HG03520 (cell line): ENCODE data around the gene ZNF77.
"Not testable (repeated sequence)": the region's sequence is repeated elsewhere in the genome, so short reads cannot be mapped to it uniquely, and the experiment has no call there.

Experiments used
- ATAC-seq: cut with Tn5 transposase; IDR thresholded peaks from one replicate; pipeline ENCODE4 v1.9.1; 2021; ENCODE audit warnings: mild to moderate bottlenecking, moderate library complexity; ENCODE audit not compliant: unreplicated experiment

ZNF77 gene

GRCh38 chr19:2944775-2945574 is at the start of gene ZNF77:
Gene ZNF77, minus strand, starts transcription at chr19:2944971. Its CDS starts 131 bp downstream, at chr19:2944840.
- ATAC-seq = peak; percentile 96

- no peak for ATAC-seq
Measured at GRCh38 chr19:2993579-2993978, 48.8 kb upstream of the ZNF77 start.

DNA sequence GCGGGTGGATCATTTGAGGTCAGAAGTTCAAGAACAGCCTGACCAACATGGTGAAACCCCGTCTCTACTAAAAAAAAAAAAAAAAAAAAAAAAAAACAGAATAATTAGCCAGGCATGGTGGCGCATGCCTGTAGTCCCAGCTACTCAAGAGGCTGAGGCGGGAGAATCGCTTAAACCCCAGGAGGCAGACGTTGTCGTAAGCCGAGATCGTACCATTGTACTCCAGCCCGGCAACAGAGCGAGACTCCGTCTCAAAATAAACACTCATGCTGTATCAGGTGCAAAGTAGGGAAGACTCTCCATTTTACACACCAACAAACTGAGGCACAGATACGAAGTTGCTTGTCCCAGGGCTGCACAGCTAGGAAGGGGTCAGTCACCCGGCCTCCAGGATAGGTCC is 48.2 kb upstream of the ZNF77 start:
- ATAC-seq = no peak

DNA sequence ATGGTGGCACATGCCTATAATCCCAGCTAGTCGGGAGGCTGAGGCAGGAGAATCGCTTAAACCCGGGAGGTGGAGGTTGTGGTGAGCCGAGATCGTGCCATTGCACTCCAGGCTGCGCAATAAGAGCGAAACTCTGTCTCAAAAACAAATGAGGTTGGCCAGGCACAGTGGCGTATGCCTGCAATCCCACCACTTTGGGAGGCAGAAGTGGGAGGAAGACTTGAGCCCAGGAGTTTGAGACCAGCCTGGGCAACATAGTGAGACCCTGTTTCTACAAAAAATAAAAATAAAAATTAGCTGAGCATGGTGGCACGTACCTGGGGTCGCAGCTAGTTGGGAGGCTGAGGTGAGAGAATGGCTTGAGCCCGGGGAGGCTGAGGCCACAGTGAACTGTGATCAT is 47.6 kb upstream of the ZNF77 start:
- ATAC-seq = not testable (repeated sequence)

- no peak for ATAC-seq
Measured at GRCh38 chr19:2989236-2989946, 44.6 kb upstream of the ZNF77 start.

- no peak for ATAC-seq
Measured at GRCh38 chr19:2988568-2988967, 43.8 kb upstream of the ZNF77 start.

GRCh38 chr19:2987797-2988196 is 43.0 kb upstream of the ZNF77 start:
- no peak for ATAC-seq

- ATAC-seq = no peak
Measured at GRCh38 chr19:2986951-2987524, 42.3 kb upstream of the ZNF77 start.

DNA sequence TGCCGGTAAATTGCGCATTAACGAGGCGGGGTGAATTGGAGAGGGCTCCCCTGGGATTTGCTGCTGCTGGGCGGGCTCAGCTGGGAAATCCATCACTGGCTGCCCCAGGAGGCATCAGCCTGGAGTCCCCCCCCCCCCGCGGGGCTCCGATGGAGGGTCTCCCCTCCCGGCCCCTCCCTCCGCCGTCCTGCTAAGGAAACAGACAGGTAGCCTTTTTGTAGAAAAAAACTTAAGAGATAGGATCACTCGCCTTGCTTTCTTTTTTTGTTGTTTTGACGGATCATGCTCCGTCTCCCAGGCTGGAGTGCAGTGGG is 39.4 kb upstream of the ZNF77 start:
- ATAC-seq = no peak

- ATAC-seq = no peak
Measured at GRCh38 chr19:2983351-2984214, 38.8 kb upstream of the ZNF77 start.

- ATAC-seq = no peak
Measured at GRCh38 chr19:2982983-2983350, 38.2 kb upstream of the ZNF77 start.

DNA sequence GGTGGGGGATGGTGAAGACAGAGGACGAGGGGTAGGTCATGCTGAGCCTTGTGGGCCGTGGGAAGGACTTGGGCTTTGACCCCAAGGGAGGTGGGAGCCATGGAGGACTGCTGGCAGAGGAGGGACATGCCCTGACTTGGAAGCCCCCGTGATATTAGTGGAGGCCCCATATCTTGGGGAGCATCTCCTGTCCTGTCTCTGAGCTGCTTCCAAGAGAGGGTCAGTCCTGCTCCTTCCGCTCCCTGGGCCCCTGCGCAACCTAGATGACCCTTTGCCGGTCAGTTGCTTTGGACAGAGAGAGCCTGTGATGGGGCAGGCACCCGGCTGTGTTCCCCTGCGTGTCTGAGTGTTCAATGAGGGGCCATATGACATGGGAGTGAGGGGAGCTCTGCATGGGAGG is 37.8 kb upstream of the ZNF77 start:
- no peak for ATAC-seq

GRCh38 chr19:2981898-2982297 is 37.1 kb upstream of the ZNF77 start:
- ATAC-seq = no peak

GRCh38 chr19:2978772-2979171 is 34.0 kb upstream of the ZNF77 start:
- ATAC-seq = no peak

DNA sequence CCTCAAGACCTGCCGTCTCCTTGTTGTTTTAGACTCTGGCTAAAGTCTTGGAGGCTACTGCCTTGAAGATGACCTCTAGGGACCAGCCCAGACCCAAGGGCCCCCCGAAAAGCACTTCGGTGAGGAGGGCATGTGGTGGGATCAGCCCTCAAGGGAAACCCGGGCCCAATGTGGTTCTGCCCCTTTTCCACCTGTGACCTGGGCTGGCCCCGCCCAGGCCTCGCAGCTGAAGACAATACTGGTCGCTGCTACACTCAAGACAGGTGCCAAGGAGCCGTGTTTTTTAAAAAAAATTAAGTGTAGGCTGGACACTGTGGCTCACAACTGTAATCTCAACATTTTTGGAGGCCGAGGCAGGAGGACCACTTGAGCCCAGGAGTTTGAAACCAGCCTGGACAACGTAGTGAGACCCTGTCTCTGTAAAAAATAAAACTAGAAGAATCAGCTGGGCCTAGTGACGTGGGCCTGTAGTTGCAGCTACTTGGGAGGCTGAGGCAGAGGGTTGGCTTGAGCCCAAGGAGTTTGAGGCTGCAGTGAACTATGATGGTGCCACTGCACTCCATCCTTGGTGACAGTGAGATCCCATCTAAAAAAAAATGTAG is 33.5 kb upstream of the ZNF77 start:
- no peak for ATAC-seq

- no peak for ATAC-seq
Measured at GRCh38 chr19:2977746-2978138, 33.0 kb upstream of the ZNF77 start.

GRCh38 chr19:2977001-2977745 is 32.4 kb upstream of the ZNF77 start, which contains the start of gene TLE6:
Gene TLE6, plus strand, starts transcription at chr19:2977564. Its CDS starts 670 bp downstream, at chr19:2978234.
- ATAC-seq = peak; percentile 94

DNA sequence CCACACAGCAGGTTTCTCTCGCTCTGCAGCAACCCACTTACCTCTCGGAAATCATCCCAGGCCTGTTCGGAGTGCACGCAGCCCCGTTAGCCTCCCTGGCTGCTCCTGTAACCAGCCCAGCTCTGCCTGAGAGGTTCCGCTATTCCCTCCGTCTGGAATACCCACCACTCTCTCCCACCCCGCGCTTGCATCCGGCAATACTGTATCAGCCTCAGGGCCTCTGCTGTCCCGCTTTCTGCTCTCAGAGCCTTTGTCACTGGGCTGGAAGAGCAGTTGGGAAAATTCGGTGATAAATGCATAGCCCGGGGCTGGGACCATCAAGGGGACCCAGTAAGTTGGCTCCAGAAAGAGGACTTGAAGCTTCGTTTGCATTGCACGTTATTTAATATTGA is 31.8 kb upstream of the ZNF77 start:
- ATAC-seq = no peak

DNA sequence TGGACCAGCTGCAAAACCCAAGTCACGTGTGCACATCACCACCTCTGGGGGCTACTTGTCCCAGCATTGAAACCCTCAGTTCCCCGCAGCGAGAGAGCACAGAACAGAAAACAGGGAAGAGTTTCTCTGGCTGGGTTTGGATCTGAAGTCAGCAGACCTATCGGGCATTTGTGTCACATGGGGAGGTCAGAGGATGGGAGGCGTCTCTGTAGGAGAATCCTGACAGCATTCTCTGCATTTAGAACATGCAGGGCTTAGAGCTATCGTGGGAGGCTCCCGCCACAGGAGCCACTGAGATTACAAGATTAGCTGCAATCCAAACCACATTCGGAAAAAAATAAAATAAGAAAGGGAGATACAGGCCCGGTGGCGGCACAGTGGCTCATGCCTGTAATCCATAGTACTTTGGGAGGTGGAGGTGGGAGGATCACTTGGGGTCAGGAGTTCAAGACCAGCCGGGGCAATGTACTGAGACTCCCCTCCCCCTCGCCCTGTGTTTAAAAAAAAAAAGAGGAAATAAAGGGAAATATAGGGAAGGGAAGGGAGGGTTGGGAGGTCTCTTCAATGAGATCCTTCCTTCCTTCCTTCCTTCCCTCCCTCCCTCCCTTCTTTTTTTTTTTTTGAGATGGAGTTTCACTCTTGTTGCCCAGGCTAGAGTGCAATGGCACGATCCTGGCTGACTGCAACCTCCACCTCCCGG is 29.7 kb upstream of the ZNF77 start:
- ATAC-seq = no peak

DNA sequence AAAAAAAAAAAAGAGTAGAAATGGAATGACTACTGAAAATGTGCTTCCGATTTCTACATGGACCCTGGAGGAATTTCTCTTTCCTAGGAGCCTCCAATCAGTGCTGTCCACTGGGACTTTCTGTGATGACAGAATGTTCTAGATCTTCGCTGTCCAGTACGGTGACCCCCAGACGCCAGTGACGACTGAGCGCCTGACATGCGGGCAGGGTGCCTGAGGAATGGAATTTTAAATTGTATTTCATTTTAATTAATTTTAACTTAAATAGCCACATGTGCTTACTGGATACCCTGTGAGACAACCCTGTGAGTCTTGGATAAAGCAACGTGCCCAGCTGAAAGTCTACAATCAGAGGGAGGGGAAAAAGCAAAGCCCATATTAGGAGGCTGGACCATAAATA is 28.5 kb upstream of the ZNF77 start:
- no peak for ATAC-seq
